OCI-LY1 (cell line): ENCODE data around the gene FHIT.

Experiments
- H2AFZ ChIP-seq: fragments of 200-600 bp; sonication (generic), shearing (Covaris generic); 2 replicates; pipeline ENCODE4 v1.6.0; 2014; ENCODE audit warnings: antibody characterized with exemption, mild to moderate bottlenecking, low read length
- H3F3A ChIP-seq: fragments of 200-600 bp; sonication (generic), shearing (Covaris generic); 2 replicates; pipeline ENCODE4 v1.6.0; 2014; ENCODE audit warnings: mild to moderate bottlenecking, antibody characterized with exemption, low read length, moderate library complexity; ENCODE audit not compliant: insufficient read depth
- H3K27ac ChIP-seq: fragments of 200-600 bp; sonication (generic); 2 replicates; pipeline ENCODE4 v1.5.1; 2014; ENCODE audit warnings: low read length, mixed run types, mild to moderate bottlenecking, low read depth; ENCODE audit not compliant: poor library complexity, severe bottlenecking
- H3K27me3 ChIP-seq: fragments of 200-600 bp; sonication (generic); 2 replicates; pipeline ENCODE4 v1.6.0; 2014; ENCODE audit warnings: antibody characterized with exemption, mild to moderate bottlenecking, low read length, moderate library complexity; ENCODE audit not compliant: insufficient read depth
- H3K36me3 ChIP-seq: fragments of 200-600 bp; sonication (generic); 2 replicates; pipeline ENCODE4 v1.6.1; 2014; ENCODE audit warnings: mild to moderate bottlenecking, antibody characterized with exemption, low read length, moderate library complexity, mixed read lengths; ENCODE audit not compliant: insufficient read depth
- H3K4me1 ChIP-seq: fragments of 200-600 bp; sonication (generic); 2 replicates; pipeline ENCODE4 v1.5.1; 2014; ENCODE audit warnings: mild to moderate bottlenecking, low read length, moderate library complexity; ENCODE audit not compliant: insufficient read depth, severe bottlenecking
- H3K4me2 ChIP-seq: fragments of 200-600 bp; sonication (generic), shearing (Covaris generic); 2 replicates; pipeline ENCODE4 v1.6.1; 2014; ENCODE audit warnings: low read length
- H3K4me3 ChIP-seq: fragments of 200-600 bp; sonication (generic); 2 replicates; pipeline ENCODE4 v1.5.1; 2014; ENCODE audit warnings: low read length, low read depth, mild to moderate bottlenecking, mixed read lengths; ENCODE audit not compliant: poor library complexity, severe bottlenecking
- H3K79me2 ChIP-seq: fragments of 200-600 bp; shearing (Covaris generic); 2 replicates; pipeline ENCODE4 v1.6.1; 2016; ENCODE audit warnings: mixed run types, low read length, mixed read lengths; ENCODE audit not compliant: insufficient read depth
- H3K9ac ChIP-seq: fragments of 200-600 bp; sonication (generic), shearing (Covaris generic); 2 replicates; pipeline ENCODE4 v1.6.1; 2014; ENCODE audit warnings: mild to moderate bottlenecking, low read length, mixed read lengths
- H3K9me2 ChIP-seq: fragments of 200-600 bp; sonication (generic), shearing (Covaris generic); 2 replicates; pipeline ENCODE4 v1.6.1; 2014; ENCODE audit warnings: low read depth, mild to moderate bottlenecking, low read length, mixed read lengths
- H3K9me3 ChIP-seq: fragments of 200-600 bp; shearing (Covaris generic); 2 replicates; pipeline ENCODE4 v1.6.1; 2014; ENCODE audit warnings: low read length, mixed read lengths
- H4K20me1 ChIP-seq: fragments of 200-600 bp; sonication (generic), shearing (Covaris generic); 2 replicates; pipeline ENCODE4 v1.6.0; 2016; ENCODE audit warnings: mild to moderate bottlenecking, low read length; ENCODE audit not compliant: insufficient read depth
- EZH2 ChIP-seq: fragments of 200-600 bp; sonication (generic), shearing (Covaris generic); IDR thresholded peaks from 2 replicates; pipeline ENCODE4 v1.8.0; 2017; ENCODE audit warnings: borderline replicate concordance, mixed run types, mild to moderate bottlenecking, antibody characterized with exemption, low read length, moderate library complexity, mixed read lengths
- TF ChIP-seq, protein P1 (sequence below): fragments of 200-600 bp; sonication (generic), shearing (Covaris generic); IDR thresholded peaks from 2 replicates; pipeline ENCODE4 v1.5.1; 2017; ENCODE audit warnings: mild to moderate bottlenecking, antibody characterized with exemption, low read length, moderate library complexity, mixed read lengths

FHIT gene

DNA sequence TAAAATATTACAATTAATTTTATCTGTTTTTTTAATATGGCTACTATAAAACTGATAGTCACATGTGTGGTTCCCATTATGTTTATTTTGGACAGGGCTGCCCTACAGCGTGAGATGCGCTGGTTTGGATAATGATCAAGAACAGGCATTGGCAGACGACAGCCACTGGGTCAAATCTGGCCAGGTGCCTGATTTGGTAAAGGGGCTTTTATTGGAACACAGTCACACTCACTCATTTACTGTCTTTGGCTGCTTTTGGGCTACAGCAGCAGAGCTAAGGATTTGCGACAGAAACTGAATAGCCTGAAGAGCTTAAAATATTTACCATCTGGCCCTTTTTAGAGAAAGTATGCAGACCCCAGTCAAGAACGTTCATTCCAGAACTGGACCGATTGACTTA is 1477.3 kb downstream of the FHIT start:
- Histone ChIP-seq H3K27me3 (no peaks in the 10 kb centered on the region), H3K79me2 (no peaks in the 10 kb centered on the region), H3K9ac (no peak overlapping the region), H3K4me2 (no peak overlapping the region), H3K4me3 (no peak overlapping the region), H3K9me2 (no peaks in the 10 kb centered on the region), H3K9me3 (no peaks in the 10 kb centered on the region), H3F3A (no peaks in the 10 kb centered on the region), H3K27ac (no peak overlapping the region), H2AFZ (no peak overlapping the region), H3K36me3 (no peaks in the 10 kb centered on the region), H4K20me1 (no peaks in the 10 kb centered on the region), H3K4me1 (no peaks in the 10 kb centered on the region)
- no peak for TF ChIP-seq EZH2
- TF ChIP-seq, protein P1, sequence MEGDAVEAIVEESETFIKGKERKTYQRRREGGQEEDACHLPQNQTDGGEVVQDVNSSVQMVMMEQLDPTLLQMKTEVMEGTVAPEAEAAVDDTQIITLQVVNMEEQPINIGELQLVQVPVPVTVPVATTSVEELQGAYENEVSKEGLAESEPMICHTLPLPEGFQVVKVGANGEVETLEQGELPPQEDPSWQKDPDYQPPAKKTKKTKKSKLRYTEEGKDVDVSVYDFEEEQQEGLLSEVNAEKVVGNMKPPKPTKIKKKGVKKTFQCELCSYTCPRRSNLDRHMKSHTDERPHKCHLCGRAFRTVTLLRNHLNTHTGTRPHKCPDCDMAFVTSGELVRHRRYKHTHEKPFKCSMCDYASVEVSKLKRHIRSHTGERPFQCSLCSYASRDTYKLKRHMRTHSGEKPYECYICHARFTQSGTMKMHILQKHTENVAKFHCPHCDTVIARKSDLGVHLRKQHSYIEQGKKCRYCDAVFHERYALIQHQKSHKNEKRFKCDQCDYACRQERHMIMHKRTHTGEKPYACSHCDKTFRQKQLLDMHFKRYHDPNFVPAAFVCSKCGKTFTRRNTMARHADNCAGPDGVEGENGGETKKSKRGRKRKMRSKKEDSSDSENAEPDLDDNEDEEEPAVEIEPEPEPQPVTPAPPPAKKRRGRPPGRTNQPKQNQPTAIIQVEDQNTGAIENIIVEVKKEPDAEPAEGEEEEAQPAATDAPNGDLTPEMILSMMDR: no peak

DNA sequence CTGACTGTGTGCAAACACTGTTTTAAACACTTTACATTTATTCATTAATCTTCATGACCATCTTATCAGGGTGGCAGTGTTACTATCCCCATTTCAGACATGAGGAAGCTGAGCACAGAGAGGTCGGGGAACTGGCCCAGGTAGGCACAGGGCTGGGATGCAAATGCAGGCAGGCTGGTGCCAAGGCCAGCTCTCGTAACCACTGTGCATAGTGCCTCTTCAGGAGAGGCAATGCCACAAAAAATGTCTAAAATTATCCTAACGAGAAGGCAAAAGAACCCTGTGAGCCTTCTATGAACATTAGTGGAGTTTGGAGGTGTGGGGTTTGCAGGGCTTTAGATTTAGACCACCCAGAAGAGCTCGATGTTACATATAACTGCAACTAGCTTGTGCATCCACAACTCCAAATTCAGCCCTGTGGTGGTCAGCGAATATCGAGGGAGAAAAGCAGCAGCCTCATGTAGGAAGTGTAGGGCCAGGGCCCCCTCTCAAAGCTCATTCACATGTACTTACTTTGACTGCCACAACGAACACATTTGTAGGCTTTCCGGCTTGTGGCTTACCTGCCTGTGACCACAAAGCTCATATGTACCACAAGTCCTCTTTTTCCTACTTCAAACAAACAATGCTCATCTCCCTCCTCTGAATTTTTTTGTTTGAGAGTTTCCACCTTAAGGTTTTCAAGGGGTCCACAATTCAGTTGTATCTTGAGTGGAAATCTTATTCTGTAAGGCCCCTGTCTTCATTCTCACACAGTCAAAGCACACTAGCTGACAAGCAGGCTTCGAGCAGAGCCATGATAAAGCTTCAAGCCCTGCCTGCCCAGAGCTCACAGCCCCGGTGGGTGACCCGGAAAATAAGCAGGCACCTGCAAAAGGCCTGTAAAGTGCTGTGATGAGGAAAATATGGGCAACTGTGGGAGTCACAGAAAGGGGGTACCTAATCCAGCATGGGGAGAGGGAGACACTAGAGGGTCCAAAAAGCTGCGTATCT is 1478.5 kb downstream of the FHIT start:
- H3K79me2 ChIP-seq: no peaks in the 10 kb centered on the region
- TF ChIP-seq, protein P1: no peak
- TF ChIP-seq EZH2: no peak
- no peaks in the 10 kb centered on the region for H3K27me3 ChIP-seq
- no peak overlapping the region for H3K4me2 ChIP-seq
- no peaks in the 10 kb centered on the region for H3K36me3 ChIP-seq
- H3K9ac ChIP-seq: no peak overlapping the region
- no peak overlapping the region for H3K27ac ChIP-seq
- no peak overlapping the region for H2AFZ ChIP-seq
- H3F3A ChIP-seq: no peaks in the 10 kb centered on the region
- no peak overlapping the region for H3K4me3 ChIP-seq
- no peaks in the 10 kb centered on the region for H3K9me2 ChIP-seq
- no peaks in the 10 kb centered on the region for H4K20me1 ChIP-seq
- H3K9me3 ChIP-seq: no peaks in the 10 kb centered on the region
- no peaks in the 10 kb centered on the region for H3K4me1 ChIP-seq

DNA sequence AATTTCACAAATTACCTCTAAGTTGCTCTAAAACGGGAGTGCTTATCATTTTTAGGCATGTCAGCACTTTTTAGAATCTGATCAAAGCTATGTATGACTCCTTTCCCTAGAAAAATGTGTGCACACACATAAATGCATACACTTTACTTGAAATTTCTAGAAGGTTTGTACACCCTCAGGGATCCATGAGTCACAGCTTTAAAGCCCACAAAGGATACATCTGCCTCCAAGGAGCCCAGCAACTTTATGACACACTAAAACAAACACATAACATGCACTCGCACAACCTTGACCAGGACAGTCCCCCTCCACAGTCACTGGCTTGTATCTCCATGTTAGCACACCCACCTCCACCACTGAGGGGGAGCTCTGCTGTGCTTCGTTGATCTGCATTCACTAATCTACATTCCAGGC is 1479.5 kb downstream of the FHIT start:
- no peak overlapping the region for H3K27ac ChIP-seq

More for the DNA sequence above, 1479.5 kb downstream of the FHIT start:
- no peak overlapping the region for H2AFZ ChIP-seq
- H3K4me2 ChIP-seq: no peak overlapping the region
- no peak overlapping the region for H3K9ac ChIP-seq
- H3K27me3 ChIP-seq: no peaks in the 10 kb centered on the region
- H4K20me1 ChIP-seq: no peaks in the 10 kb centered on the region
- H3K4me1 ChIP-seq: no peaks in the 10 kb centered on the region
- TF ChIP-seq, protein P1: no peak
- TF ChIP-seq EZH2: no peak
- no peaks in the 10 kb centered on the region for H3K9me2 ChIP-seq
- no peaks in the 10 kb centered on the region for H3K79me2 ChIP-seq
- H3K9me3 ChIP-seq: no peaks in the 10 kb centered on the region
- no peak overlapping the region for H3K4me3 ChIP-seq
- no peaks in the 10 kb centered on the region for H3F3A ChIP-seq
- H3K36me3 ChIP-seq: no peaks in the 10 kb centered on the region
